Tibial artery (tissue), 4 donors: Measurements from ENCODE around the gene ADAMTS3.

ENCODE experiments used
- DNase-seq, 2 donors: peaks; one replicate each; pipeline ENCODE4 v3.0.0-alpha.2; 2019
- H3K27ac ChIP-seq, 2 donors: fragments of 200-600 bp; sonication (generic) in 1 of 2; 1 replicate in 1 of 2; 2 replicates in 1 of 2; pipeline ENCODE4 v1.5.1; 2018 to 2019; ENCODE audit warnings: mild to moderate bottlenecking in 1 of 2
- H3K27me3 ChIP-seq, 2 donors: fragments of 200-600 bp; sonication (generic) in 1 of 2; one replicate each; pipeline versions ENCODE4 v1.5.1 to v1.6.0; 2016 to 2019
- H3K36me3 ChIP-seq, 3 donors: fragments of 200-600 bp; sonication (generic) in 2 of 3; one replicate each; pipeline ENCODE4 v1.5.1; 2016 to 2019; ENCODE audit warnings: mild to moderate bottlenecking in 2 of 3
- H3K4me1 ChIP-seq, 4 donors: fragments of 200-600 bp; sonication (generic) in 2 of 4; 1 replicate in 3 of 4; 2 replicates in 1 of 4; pipeline ENCODE4 v1.5.1; 2016 to 2019
- H3K4me3 ChIP-seq, 2 donors: fragments of 200-600 bp; sonication (generic) in 1 of 2; 1 replicate in 1 of 2; 2 replicates in 1 of 2; pipeline ENCODE4 v1.5.1; 2018 to 2019; ENCODE audit warnings: mild to moderate bottlenecking in 2 of 2
- H3K9me3 ChIP-seq, 3 donors: fragments of 200-600 bp; sonication (generic) in 1 of 3; one replicate each; pipeline ENCODE4 v1.5.1; 2016 to 2019
- CTCF ChIP-seq, 2 experiments: fragments of 200-600 bp in 1 of 2; fragments of 450-650 bp in 1 of 2; IDR thresholded peaks; one replicate each; pipeline ENCODE4 v1.5.1; 2017 to 2019; ENCODE audit warnings: antibody characterized with exemption in 2 of 2, mild to moderate bottlenecking in 1 of 2, moderate library complexity in 1 of 2
- intact Hi-C: fragments of 100-400 bp; cut with DNase I; formaldehyde crosslinking; loops from one replicate; pipeline ENCODE4 v1.15.0; 2023; ENCODE audit warnings: low total_unique reads

The ADAMTS3 gene

GRCh38 chr4:72286910-72287309, 282.1 kb downstream of the ADAMTS3 start:
- H3K27ac ChIP-seq = no peak overlapping the region
- no peaks in the 10 kb centered on the region for H3K36me3 ChIP-seq
- H3K27me3 ChIP-seq = no peaks in the 10 kb centered on the region
- no peak overlapping the region for H3K4me3 ChIP-seq
- intact Hi-C loops = no loop called here
- TF ChIP-seq CTCF (IDR thresholded peaks at IDR 0.05) = no peak
- no peak for DNase-seq
- H3K4me1 ChIP-seq = no peaks in the 10 kb centered on the region
- no peaks in the 10 kb centered on the region for H3K9me3 ChIP-seq

GRCh38 chr4:72286185-72286584, 282.8 kb downstream of the ADAMTS3 start:
- H3K27me3 ChIP-seq = no peaks in the 10 kb centered on the region
- no peak for DNase-seq
- no peaks in the 10 kb centered on the region for H3K9me3 ChIP-seq
- H3K4me3 ChIP-seq = no peak overlapping the region
- no peak overlapping the region for H3K27ac ChIP-seq
- TF ChIP-seq CTCF (IDR thresholded peaks at IDR 0.05) = no peak
- intact Hi-C loops = no loop called here
- no peaks in the 10 kb centered on the region for H3K4me1 ChIP-seq
- H3K36me3 ChIP-seq = no peaks in the 10 kb centered on the region

- intact Hi-C loops = no loop called here
- Histone ChIP-seq H3K4me3 (no peak overlapping the region), H3K27me3 (no peaks in the 10 kb centered on the region), H3K27ac (no peak overlapping the region), H3K4me1 (no peaks in the 10 kb centered on the region), H3K36me3 (no peaks in the 10 kb centered on the region), H3K9me3 (no peaks in the 10 kb centered on the region)
- DNase-seq = no peak
- TF ChIP-seq CTCF (IDR thresholded peaks at IDR 0.05) = no peak
These were observed 285.7 kb downstream of the ADAMTS3 start for GRCh38 chr4:72283357-72283756.

GRCh38 chr4:72280252-72280651, 288.8 kb downstream of the ADAMTS3 start:
- H3K27ac ChIP-seq = no peak overlapping the region
- H3K9me3 ChIP-seq = no peaks in the 10 kb centered on the region
- TF ChIP-seq CTCF (IDR thresholded peaks at IDR 0.05) = no peak
- H3K27me3 ChIP-seq = no peaks in the 10 kb centered on the region
- intact Hi-C loops = no loop called here
- DNase-seq = no peak
- H3K4me1 ChIP-seq = no peaks in the 10 kb centered on the region
- no peak overlapping the region for H3K4me3 ChIP-seq
- H3K36me3 ChIP-seq = no peaks in the 10 kb centered on the region

GRCh38 chr4:72275381-72275780, 293.6 kb downstream of the ADAMTS3 start:
- Histone ChIP-seq H3K27me3 (no peaks in the 10 kb centered on the region), H3K4me3 (no peak overlapping the region), H3K4me1 (no peaks in the 10 kb centered on the region), H3K27ac (no peak overlapping the region), H3K36me3 (no peaks in the 10 kb centered on the region), H3K9me3 (peaks cover 0 to 7% (median 3%) of the 10 kb centered on the region in 3 donors)
- TF ChIP-seq CTCF (IDR thresholded peaks at IDR 0.05) = no peak
- intact Hi-C loops = no loop called here
- DNase-seq = no peak

GRCh38 chr4:72274251-72274650, 294.8 kb downstream of the ADAMTS3 start:
- Histone ChIP-seq H3K9me3 (peaks cover 0 to 7% (median 3%) of the 10 kb centered on the region in 3 donors), H3K4me1 (no peaks in the 10 kb centered on the region), H3K4me3 (no peak overlapping the region), H3K36me3 (no peaks in the 10 kb centered on the region), H3K27me3 (no peaks in the 10 kb centered on the region), H3K27ac (no peak overlapping the region)
- intact Hi-C loops = no loop called here
- DNase-seq = no peak
- TF ChIP-seq CTCF (IDR thresholded peaks at IDR 0.05) = no peak
